Measurements from ENCODE around the gene KIAA1549.

DNA sequence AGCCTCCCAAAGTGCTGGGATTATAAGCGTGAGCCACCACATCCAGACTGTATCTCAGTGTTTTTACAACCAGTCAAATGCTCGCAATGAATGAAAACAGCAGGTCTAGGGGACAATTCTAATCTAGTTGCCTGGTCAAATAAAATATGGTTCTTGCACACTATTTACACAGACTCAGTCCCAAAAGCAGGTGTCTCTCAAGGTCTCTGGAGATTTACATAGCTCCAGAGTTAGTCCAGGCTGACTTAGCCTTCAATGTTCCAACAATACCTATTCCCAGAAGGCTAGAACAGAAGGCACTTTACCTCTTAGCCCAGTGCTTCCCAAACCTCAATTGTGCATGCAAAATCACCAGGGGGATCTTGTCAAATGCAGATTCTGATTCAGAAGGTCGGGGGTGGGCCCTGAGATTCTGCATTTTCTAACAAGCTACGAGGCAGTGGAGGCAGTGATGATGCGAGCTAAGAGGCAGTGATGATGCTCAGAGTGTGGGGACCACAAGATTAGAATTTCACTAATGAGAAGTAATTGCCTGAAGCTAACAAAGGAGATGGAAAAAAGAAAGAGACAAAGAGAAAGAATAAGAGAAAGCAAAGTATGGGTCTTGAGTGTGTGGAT is 6.4 kb downstream of the KIAA1549 start:
- no peak for TF ChIP-seq HIVEP1 (CRISPR knock-in tag; IDR thresholded peaks at IDR 0.05)
- TF ChIP-seq CBFB (CRISPR knock-in tag; IDR thresholded peaks at IDR 0.05): no peak
